Glomerular visceral epithelial cell (primary cell): Measurements from ENCODE around the gene MOBP.
"Not testable (repeated sequence)": the region's sequence is repeated elsewhere in the genome, so short reads cannot be mapped to it uniquely, and the experiment has no call there.

Experiments used
- DNase-seq: peaks from one replicate; pipeline ENCODE4 v3.0.0-alpha.2; 2016; ENCODE audit errors: extremely low spot score

Gene MOBP

GRCh38 chr3:39467394-39468107, at the start of gene MOBP:
MOBP (plus strand) TSS chr3:39467680; CDS start chr3:39502070, 34,390 bp downstream.
- no peak for DNase-seq

DNA sequence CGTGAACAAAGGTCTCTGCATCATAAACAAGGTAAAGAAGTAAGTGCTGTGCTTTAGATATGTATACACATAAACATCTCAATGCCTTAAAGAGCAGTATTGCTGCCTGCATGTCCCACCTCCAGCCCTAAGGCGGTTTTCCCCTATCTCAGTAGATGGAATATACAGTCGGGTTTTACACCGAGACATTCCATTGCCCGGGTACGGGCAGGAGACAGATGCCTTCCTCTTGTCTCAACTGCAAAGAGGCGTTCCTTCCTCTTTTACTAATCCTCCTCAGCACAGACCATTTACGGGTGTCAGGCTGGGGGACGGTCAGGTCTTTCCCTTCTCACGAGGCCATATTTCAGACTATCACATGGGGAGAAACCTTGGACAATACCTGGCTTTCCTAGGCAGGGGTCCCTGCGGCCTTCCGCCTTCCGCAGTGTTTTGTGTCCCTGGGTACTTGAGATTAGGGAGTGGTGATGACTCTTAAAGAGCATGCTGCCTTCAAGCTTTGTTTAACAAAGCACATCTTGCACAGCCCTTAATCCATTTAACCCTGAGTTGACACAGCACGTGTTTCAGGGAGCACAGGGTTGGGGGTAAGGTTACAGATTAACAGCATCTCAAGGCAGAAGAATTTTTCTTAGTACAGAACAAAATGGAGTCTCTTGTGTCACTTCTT, 48.8 kb upstream of the MOBP start:
- not testable (repeated sequence) for DNase-seq

- DNase-seq = no peak
Observed at GRCh38 chr3:39419742-39420315, 47.7 kb upstream of the MOBP start.

GRCh38 chr3:39420543-39420942, 46.9 kb upstream of the MOBP start:
- no peak for DNase-seq

GRCh38 chr3:39423436-39423970, 44.0 kb upstream of the MOBP start:
- DNase-seq = no peak

DNA sequence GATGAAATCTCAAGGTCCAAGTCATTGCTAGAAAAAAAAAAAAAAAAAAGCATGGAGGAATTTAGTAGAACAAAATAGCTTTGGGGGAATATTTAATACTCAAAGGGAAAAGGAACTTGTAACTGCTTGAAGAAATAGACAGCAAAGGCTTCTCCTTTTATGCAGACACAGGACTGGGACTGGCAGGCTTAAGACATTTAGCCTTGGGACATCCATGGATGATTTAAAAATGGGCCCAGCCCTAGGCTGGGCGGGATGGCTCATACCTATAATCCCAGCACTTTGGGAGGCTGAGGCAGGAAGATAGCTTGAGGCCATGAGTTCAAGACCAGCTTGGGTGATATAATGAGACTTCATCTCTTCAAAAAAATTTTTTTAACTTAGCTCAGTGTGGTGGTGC, 41.2 kb upstream of the MOBP start:
- no peak for DNase-seq

- DNase-seq = no peak
Observed at GRCh38 chr3:39427506-39427905, 40.0 kb upstream of the MOBP start.

DNA sequence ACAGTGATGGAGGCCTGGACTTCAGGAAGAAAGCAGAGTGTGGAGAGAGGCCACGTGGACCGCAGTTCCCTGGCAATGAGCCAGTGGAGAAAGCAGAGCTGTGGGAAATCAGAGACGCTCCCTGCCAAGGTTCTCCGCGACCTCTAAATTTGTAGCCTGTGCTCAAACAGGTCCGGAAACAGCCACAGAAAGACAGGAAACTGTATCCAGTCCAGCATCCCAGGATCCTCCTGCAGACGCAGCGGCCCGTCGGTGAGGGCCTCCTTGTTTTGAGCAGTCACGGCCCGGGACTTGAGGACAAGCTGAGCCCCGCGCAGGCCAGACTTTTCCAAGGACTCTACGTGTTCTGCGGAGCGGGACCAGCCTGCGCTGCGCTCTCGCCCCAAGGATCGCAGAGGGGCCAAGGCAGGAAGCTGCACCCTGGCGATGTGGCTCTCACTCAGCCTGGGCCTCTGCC, 38.7 kb upstream of the MOBP start:
- no peak for DNase-seq

DNA sequence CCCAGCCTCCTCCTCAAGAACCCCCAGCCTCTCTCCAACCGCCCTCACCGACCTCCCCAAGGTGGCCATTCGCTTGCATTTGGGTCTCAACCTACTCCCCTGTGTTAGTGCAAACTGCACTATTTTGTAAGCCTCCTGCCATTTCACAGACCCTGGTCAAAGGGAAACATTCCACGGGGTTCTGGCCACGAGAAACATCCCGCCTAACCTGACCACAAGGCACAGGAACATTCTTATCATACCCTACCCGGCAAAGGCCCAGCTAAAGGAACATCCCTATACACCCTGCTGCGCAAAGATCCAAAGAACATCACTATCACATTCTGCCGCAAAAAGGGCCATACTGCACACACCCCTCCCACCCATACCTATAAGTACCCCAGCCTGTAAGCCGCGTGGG, 38.0 kb upstream of the MOBP start:
- DNase-seq = no peak

- DNase-seq = no peak
Observed at GRCh38 chr3:39432342-39432741, 35.1 kb upstream of the MOBP start.

GRCh38 chr3:39433642-39434041, 33.8 kb upstream of the MOBP start:
- peak; percentile 54 for DNase-seq

- DNase-seq = peak; percentile 11
Observed at GRCh38 chr3:39434574-39434973, 32.9 kb upstream of the MOBP start.

DNA sequence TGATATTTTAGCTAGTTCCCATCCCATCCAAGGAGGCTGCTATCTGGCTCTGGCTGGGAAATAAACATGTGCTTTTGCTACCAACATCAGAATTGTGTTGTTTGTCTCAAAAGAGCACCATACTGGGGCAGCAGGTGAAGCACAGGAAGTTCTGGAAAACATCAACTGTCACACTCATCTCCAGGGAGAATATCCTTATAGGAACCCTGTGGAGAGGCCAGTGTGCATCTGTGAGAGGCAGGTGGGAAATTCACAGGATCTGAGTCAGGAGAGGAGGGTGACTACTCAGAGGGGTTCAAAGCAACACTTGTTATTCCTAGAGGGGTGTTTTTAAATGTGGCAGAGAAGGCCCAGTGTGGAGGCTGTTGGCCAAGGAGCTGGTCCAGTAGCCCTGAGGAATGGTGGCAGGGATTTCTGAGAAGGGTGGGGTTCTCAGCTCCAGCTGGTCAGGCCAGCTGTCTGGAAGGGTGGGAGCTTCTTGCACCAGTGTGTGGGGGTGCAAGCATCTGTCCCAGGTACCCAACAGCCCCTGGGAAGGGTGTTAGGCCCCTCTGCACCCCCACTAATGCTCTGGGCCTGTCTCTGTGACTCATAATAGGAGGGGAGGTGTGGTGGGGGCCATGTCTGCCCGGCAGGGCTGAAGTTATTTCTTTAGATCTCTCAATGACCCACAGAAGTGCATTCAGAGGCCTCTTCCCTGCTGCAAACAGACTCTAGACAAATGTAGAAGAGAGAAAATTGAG, 32.3 kb upstream of the MOBP start:
- peak; percentile 9 for DNase-seq

DNA sequence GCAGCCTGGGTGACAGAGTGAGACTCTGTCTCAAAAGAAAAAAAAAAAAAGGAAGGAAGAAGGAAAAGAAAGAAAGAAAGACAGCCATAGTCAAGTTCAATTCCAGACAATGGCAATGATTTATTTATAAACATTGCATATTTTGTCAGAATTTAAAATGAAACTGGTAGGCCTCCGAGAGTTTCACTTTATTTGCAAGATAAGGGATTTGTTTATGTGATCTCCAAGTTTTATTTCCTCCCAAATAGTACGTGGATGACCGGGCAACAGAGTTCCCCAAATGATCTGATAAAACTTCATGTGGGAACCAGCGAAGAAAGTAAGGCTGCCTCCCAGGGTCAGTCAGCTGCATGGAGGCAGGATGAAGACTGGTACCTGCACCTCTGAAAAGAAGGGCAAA, 28.6 kb upstream of the MOBP start:
- DNase-seq = no peak

- DNase-seq = no peak
Observed at GRCh38 chr3:39440316-39440715, 27.2 kb upstream of the MOBP start.

GRCh38 chr3:39443530-39443929, 23.9 kb upstream of the MOBP start:
- no peak for DNase-seq

GRCh38 chr3:39445927-39446326, 21.6 kb upstream of the MOBP start:
- DNase-seq = no peak

DNA sequence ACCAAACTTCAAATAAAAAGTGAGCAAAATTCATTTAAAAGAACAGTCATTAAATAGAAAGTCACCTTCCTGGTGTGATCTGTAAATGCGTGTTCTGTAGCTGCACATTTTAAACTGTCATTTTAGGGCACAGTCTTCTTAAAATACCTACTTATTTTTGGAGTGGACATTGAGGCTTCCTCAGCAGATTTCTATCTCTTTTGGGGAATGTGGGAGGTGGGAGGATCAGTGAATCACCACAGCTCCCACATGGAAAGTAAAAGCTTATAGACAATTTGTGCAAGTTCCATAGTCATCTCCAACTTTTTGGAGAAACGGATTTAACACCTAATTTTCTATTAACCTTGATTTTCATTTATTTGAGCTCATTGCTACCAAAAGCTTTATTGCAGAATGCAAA, 21.0 kb upstream of the MOBP start:
- DNase-seq = no peak

DNA sequence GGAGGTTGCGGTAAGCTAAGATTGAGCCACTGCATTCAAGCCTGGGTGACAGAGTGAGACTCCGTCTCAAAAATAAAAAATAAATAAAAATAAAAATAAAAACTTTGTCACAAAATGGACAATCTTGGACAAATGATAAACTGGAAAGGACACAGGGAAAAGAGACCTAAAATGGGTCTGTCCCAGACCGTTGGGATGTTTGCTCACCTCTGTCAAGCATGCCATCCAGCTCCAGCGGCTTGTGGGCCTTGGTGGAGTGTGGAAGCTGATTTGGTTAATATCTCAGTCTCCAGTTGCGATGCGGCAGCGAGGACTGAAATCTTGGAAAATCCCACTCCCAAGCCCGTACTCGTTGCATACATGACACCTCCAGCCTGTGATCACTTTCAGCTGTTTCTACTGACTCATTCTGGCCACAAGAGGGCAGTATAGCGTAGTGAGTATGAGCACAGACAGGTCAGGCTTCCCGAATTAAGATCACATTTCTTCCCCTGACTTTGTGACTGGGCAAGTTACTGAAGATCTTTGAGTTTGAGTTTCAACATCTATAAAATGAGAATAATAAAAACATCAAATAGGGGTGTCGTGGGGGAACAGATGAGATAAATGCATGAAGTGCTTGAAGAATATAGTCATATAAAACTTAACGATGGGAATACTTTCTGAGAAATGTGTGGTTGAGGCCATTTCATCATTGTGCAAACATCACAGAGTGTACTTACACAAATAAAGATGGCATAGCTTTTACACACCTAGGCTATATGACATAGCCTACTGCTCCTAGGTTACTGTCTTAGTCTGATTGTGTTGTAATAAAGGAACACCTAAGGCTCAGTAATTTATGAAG, 19.6 kb upstream of the MOBP start:
- peak; percentile 76 for DNase-seq

DNA sequence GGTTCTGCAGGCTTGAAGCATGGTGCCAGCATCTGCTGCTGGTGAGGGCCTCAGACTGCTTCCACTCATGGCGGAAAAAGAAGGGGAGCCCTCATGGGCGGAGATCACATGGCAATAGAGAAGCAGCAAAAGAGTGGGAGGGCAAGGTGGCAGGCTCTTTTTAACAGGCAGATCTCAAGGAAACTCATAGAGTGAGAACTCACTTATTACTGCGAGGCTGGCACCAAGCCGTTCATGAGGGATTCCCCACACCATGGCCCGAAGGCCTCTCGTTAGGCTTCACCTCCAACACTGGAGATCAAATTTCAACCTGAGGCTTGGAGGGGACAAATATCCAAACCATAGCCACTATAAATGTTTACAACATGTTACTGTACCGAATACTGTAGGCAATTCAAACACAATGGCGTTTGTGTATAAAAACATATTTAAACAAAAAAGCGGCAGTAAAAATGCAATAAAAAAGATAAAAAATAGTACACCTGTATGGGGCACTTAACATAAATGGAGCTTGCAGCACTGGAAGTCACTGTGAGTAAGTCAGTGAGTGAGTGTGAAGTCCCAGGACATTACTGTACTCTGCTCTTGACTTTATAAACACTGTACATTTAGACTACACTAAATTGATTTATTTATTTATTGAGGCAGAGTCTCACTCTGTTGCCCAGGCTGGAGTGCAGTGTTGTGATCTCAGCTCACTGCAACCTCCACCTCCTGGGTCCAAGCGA, 18.8 kb upstream of the MOBP start:
- DNase-seq = no peak

DNA sequence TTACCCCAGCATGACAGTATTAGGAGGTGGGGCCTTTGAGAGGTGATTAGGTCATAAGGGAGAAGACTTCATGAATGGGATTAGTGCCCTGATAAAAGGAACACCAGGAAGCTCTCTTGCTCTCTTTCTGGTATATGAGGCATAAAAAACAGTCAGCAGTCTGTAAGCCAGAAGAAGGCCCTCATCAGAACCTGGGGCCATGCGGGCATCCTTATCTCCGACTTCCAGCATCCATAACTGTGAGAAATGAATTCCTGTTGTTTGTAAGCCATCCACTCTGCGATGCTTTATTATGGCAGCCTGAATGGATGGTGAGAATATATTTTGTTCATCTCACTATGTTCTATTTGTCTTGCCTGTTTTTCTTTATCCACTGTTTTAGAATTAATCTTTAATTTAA, 17.7 kb upstream of the MOBP start:
- DNase-seq = no peak
